Measurements from ENCODE around the gene CLEC2D.

GRCh38 chr12:9643266-9643660, 26.2 kb upstream of the CLEC2D start:
- TF ChIP-seq POLR2AphosphoS5 (IDR thresholded peaks at IDR 0.05; ENCODE audit: low read depth, low read length) (no peak), POLR2A (IDR thresholded peaks at IDR 0.05; ENCODE audit: low read depth, low read length) (no peak), TAF1 (IDR thresholded peaks at IDR 0.05; ENCODE audit: low read depth, low read length) (no peak)

Measured in GM12891 (cell line).